ENCODE data around the gene SMARCA1.

SMARCA1 gene

GRCh38 chrX:129449148-129449547 is 74.1 kb downstream of the SMARCA1 start:
- no peak for DNase-seq

DNA sequence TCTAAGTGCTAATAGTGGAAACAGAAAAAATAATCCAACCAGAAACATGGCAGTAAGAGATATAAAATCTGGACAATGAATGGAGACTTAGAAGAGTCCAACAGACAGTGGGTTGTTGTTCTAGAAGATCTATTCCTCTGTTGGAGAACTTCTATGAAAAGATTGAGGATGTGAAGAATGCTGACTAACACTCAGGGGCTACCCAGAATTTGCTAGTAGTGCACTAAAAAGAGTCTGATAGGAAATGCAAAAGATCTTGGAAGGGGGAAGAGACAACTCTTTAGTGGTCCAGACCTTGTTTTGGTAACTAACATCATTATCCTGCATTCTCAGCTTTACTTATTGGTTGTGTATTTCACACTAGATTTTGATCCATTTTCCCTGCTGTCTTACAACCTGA is 77.9 kb downstream of the SMARCA1 start:
- peak in 1 of 4 experiments; percentile 2 for DNase-seq

DNA sequence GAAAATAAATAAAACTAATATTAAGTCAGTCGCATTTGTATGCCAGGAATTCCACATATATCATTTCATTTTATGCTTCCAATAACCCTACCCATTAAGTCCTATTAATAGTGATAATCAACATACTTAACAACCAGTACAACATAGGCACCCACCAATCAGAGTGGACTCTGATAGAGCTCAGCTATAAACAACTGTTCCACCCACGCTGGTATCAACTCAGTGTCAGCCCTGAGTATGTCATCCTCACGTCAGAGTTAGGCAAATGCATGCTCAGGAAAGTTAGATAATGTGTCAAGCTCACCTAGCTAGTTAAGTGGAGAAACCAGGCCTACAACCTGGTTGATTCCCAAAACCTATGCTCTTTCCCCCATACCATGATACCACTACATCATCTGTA is 89.3 kb downstream of the SMARCA1 start:
- DNase-seq: no peak

DNA sequence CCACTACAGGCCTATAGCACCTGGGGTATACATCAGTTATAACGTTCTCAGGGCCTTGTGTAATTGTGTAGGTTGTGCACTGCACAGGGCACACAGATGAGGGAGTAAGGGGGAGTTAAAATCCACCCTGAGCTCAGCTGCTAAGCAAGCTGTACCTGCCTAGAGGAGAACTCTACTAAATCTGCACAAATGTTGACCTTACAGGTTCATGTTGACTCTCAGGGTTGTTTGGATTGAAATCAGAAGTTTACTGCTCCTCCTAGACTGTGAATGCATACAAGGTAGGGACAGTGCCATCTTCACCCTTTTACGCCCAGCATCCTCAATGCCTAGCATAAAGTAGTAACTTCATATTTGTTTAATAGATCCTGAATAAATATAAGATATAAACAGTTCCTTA is 89.8 kb downstream of the SMARCA1 start:
- DNase-seq: no peak

- DNase-seq: no peak
Observed at GRCh38 chrX:129427267-129427666, 96.0 kb downstream of the SMARCA1 start.

DNA sequence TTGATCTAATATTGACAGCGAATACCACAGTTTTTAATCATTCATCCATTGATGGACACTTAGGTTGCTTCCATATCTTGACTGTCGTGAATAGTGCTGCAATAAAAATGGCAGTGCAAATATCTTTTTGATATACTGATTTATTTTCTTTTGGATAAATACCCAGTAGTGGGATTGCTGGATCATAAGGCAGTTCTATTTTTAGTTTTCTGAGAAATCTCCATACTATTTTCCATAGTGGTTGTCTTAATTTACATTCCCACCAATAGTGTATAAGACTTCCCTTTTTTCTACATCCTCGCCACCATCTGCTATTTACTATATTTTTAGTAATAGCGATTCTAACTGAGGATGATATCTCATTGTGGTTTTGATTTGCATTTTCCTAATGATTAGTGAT is 100.1 kb downstream of the SMARCA1 start:
- no peak for DNase-seq

GRCh38 chrX:129404670-129405008 is 118.7 kb downstream of the SMARCA1 start:
- no peak for DNase-seq

- DNase-seq: no peak
Observed at GRCh38 chrX:129403974-129404669, 119.2 kb downstream of the SMARCA1 start.
